ENCODE measurements around the gene MRPL51.

MRPL51 gene

DNA sequence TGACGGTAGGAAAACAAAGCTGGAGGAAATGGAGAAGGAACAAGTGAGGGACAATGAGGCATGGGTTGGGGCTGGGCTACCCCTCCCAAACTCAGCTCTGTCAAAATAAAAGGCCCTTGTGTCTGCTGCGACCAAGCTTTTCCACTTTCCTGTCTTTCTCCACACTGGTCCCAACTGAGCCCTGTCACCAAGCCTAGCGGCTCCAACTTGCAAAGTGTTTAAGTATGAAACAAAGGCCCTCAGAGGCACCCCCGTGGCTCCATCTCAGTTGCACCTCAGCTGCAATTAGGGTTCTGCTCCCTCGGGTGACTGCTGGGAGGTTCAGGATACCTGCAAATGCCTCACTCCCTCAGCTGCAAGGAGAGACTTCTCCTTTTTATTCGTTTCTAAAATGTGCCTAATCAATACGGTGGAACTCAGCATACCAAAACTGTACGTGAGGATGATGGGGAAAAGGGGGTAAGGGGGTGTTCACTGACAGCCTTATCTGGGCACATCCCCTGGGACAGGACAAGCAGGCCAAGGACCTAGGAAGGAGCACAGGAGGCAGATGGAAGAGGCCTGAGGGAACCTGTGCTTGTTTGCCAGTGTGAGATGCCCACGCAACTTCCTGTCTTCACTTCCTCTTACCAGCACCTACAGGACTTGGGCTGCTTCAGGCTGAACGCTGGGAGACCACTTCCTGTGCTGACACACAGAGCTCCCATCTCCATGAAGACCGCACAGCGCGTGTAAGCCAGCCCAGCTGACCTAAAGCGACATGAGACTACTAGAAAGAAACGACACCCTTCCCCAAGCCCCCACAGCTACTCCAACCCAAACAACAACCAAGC, 31.4 kb downstream of the MRPL51 start:
- H3K4me3 ChIP-seq (ENCODE audit: low read depth, low read length), result no peak overlapping the region

DNA sequence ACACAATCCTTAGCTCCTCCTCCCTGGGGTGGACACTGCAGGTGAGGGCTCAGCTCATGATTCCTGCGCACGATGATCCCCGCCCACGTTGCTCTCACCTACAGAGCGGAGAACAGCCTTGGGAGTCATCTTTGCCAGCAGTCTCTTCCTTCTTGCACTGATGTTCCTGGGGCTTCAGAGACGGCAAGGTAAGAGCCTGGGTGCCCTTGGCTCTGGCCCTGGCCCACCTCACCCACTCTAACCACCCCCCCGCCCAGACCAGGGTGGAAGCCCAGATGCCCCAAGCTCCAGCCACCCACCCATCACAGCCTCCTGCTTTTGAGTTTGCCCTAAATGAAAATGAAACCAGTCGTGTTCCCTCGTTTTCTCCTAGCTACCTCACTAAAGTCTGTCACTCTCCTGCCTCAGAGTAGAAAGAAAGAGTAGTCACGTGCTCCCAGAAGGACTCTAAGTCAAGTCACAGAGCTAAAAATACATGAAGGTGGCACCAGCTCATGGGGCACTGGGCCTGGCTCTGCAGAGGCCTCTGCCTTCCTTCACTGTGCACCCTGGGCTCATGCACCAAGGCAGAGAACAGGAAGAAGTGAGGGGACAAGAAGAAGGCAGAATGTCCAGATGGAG, 32.2 kb downstream of the MRPL51 start:
- no peak overlapping the region for H3K4me3 ChIP-seq (ENCODE audit: low read depth, low read length)

More for the DNA sequence above, 31.4 kb downstream of the MRPL51 start:
- TF ChIP-seq, protein P1, sequence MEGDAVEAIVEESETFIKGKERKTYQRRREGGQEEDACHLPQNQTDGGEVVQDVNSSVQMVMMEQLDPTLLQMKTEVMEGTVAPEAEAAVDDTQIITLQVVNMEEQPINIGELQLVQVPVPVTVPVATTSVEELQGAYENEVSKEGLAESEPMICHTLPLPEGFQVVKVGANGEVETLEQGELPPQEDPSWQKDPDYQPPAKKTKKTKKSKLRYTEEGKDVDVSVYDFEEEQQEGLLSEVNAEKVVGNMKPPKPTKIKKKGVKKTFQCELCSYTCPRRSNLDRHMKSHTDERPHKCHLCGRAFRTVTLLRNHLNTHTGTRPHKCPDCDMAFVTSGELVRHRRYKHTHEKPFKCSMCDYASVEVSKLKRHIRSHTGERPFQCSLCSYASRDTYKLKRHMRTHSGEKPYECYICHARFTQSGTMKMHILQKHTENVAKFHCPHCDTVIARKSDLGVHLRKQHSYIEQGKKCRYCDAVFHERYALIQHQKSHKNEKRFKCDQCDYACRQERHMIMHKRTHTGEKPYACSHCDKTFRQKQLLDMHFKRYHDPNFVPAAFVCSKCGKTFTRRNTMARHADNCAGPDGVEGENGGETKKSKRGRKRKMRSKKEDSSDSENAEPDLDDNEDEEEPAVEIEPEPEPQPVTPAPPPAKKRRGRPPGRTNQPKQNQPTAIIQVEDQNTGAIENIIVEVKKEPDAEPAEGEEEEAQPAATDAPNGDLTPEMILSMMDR (IDR thresholded peaks at IDR 0.05; ENCODE audit: borderline replicate concordance, insufficient read depth, low read depth, low read length), result no peak

DNA sequence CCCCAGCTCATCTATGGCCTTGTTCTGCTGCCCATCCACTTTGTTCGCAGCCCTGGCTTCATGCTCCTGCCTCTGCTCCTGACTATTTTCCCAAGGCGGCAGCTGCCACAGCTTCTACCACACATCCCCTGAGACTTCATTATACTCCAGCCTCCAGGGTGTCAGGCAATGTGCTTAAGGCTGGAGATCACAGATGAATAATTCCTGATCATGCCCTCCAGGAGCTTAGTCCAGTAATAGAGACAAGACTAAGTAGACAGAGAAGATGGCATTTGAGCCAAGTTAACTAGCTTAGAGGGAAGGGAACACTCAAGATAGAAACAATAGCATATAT, 34.1 kb downstream of the MRPL51 start:
- H3K4me3 ChIP-seq (ENCODE audit: low read depth, low read length), result no peak overlapping the region
- TF ChIP-seq, protein P1 (IDR thresholded peaks at IDR 0.05; ENCODE audit: borderline replicate concordance, insufficient read depth, low read depth, low read length), result no peak

More for the DNA sequence above, 32.2 kb downstream of the MRPL51 start:
- TF ChIP-seq, protein P1 (IDR thresholded peaks at IDR 0.05; ENCODE audit: borderline replicate concordance, insufficient read depth, low read depth, low read length), result no peak

DNA sequence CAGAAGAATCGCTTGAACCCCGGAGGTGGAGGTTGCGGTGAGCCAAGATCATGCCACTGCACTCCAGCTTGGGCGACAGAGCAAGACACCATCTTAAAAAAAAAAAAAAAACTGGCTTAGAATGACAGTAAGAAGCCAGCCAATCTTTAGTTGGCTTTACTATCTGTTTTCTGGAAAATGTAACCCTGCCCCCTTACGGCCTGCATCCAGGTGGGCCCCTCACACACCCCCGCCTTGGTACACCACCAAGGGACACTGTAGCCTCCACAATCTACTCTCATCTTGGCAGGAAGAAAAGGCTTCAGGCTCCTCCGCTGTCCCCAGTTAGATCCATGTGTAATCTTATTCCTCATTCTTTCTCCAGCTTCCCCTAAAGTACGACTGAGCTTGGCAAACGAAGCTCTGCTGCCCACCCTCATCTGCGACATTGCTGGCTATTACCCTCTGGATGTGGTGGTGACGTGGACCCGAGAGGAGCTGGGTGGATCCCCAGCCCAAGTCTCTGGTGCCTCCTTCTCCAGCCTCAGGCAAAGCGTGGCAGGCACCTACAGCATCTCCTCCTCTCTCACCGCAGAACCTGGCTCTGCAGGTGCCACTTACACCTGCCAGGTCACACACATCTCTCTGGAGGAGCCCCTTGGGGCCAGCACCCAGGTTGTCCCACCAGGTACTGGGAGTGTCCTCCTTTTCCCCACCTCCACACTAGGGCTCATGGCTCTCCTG, 34.6 kb downstream of the MRPL51 start:
- TF ChIP-seq, protein P1 (IDR thresholded peaks at IDR 0.05; ENCODE audit: borderline replicate concordance, insufficient read depth, low read depth, low read length), result no peak

DNA sequence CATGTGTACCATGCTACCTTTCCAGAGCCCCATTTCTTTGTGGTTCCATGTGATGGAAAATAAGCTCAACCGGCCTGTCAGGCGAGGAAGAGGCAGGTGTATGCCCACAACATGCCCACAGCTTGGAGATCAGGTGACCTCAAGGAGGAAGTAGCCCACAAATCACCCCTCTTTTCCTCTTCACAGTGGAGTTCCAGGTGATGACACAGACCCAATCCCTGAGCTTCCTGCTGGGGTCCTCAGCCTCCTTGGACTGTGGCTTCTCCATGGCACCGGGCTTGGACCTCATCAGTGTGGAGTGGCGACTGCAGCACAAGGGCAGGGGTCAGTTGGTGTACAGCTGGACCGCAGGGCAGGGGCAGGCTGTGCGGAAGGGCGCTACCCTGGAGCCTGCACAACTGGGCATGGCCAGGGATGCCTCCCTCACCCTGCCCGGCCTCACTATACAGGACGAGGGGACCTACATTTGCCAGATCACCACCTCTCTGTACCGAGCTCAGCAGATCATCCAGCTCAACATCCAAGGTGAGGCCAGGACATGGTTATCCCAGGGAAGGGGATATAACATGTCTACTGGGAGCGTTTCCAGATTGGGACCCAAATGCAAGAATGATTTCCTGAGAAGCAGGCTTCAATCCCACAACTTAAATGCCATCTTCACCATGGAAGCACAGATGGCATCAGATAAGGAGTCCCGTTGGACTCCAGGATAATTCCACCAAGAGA, 35.7 kb downstream of the MRPL51 start:
- TF ChIP-seq, protein P1 (IDR thresholded peaks at IDR 0.05; ENCODE audit: borderline replicate concordance, insufficient read depth, low read depth, low read length), result no peak
- no peak overlapping the region for H3K4me3 ChIP-seq (ENCODE audit: low read depth, low read length)

More for the DNA sequence above, 34.6 kb downstream of the MRPL51 start:
- H3K4me3 ChIP-seq (ENCODE audit: low read depth, low read length), result no peak overlapping the region

DNA sequence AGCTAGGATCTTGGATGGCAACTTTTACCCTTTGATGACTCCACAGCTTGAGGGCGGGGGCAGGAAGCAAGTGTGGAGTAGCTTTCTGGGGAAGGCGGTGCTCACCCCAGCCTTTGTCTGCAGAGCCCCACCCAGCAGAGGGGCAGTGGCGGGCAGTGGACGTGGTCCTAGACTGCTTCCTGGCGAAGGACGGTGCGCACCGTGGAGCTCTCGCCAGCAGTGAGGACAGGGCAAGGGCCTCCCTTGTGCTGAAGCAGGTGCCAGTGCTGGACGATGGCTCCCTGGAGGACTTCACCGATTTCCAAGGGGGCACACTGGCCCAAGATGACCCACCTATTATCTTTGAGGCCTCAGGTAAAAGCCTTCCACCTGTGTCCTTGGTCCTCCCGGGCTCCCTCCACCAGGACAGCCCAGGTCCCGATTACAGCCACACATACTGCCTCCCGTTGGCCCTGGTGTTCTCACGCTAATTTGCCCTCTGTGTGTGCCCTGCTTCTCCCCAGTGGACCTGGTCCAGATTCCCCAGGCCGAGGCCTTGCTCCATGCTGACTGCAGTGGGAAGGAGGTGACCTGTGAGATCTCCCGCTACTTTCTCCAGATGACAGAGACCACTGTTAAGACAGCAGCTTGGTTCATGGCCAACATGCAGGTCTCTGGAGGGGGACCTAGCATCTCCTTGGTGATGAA, 40.0 kb downstream of the MRPL51 start:
- TF ChIP-seq, protein P1 (IDR thresholded peaks at IDR 0.05; ENCODE audit: borderline replicate concordance, insufficient read depth, low read depth, low read length), result no peak
- peak overlapping the region; percentile 83 for H3K4me3 ChIP-seq (ENCODE audit: low read depth, low read length)
